NOMO-1 treated with DMSO at 0.1 percent for 48 hours (cell line): ENCODE results near the gene AOAH.

ENCODE experiments used
- DNase-seq: peaks from one replicate; lab custom pipeline; 2025; ENCODE audit not compliant: unreplicated experiment; lab: John Stamatoyannopoulos, UW

AOAH gene

DNA sequence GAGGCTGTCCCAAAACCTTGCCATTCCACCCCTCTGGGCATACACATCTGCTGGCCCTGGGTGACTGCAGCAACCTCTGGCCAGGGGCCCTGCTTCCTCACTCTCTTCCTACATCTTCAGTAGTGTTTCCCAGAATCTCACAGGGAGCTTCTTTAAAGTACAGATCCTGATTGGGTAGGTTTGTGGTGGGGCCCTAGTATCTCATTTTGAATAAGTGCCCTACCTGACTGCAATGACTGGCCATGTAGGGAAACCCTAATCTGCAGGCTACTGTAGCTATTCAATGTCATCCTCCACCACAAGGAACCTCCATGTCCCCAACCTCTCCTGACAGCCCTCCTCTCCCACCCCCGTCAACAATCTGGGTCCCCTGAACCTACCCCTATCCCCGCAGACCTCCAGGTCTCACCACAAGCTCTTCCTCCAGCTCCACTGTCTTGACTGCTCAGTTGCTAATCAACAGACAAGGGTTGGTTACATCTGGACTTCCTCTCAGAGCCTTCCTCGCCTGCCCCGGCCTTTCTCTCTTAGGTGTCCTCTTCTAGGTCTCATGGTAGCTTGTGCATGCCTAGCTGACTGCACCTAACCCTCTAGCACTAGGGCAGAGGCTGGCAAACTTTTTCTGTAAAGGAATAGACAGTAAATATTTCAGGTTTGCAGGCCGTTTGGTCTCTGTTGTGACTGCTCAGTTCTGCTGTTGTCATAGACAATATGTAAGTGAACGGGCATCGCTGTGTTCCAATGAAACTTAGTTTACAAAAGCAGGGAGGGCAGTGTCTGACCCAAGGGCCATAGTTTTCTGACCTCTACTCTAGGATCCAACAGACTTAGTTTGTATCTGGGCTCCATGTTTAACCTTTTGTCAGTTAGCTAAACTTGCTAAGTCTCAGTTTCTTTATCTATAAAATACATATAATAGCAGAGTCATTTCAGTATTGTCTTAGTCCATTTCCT, 121.1 kb downstream of the AOAH start:
- DNase-seq: no peak

DNA sequence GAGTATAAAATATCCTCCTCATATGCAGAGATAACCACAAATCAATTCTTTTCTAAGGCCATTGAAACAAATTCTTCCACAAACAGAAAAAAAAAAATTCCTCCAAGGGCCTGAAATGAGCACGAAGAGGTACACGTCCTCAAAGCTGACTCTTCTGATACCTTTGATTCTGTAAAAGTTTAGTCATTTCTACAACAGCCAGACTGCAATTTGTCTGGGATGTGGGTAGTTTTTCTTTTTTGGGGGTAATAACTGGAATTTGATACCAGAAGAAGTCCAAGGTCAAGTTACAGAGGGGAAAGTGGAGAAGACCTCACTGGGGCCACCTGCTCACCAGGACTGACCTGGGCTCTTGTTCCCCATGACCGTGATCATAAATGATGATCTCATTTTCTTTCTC, 121.8 kb downstream of the AOAH start:
- DNase-seq: no peak

DNA sequence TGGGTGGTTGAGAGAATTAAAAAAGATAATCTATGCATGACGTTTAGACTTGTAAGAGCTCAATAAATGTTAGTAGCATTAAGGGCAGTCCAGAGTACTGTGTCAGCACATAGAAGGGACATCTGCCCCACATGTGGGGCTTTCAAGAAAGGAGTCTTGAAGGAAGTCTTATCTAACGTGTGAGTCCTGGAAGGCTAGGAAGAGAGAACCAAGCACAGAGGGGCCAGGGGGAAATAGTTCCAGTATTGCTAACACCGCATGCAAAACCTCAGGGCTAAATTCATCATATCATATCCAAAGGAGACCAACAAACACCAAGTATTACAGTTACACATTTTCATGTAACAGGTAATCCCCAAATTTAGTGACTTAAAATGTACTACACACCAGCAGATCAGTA, 122.7 kb downstream of the AOAH start:
- no peak for DNase-seq

DNA sequence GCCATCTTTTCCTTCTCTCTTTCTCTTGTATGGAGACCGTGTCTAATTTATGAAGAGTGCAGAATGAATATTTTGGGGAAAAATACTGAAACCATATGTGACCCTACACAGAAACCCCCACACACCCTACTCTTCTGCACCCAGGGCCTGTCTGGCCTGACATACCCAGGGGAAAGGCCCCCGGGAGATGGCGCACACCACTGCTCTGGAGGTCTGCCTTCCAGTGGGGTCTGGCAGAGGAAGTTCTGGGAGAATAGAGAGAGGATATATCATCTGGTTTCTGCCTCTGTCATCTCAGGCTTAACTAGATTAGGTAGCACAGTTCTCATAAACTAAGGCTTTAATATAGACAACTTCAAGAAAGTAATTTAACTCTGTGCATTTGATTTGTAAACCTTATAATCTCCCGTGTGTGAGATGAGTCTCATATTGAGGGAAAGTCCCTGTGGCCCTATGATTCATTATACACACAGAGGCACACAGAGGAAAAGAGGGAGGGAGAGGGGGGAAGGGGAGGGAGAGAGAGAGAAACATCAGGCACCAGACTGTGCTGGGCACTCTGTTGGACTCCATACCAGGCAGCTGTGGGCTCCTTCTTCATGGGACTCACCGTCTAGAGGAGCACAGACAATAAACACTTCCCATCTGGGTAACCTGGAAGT, 123.3 kb downstream of the AOAH start:
- DNase-seq: no peak

DNA sequence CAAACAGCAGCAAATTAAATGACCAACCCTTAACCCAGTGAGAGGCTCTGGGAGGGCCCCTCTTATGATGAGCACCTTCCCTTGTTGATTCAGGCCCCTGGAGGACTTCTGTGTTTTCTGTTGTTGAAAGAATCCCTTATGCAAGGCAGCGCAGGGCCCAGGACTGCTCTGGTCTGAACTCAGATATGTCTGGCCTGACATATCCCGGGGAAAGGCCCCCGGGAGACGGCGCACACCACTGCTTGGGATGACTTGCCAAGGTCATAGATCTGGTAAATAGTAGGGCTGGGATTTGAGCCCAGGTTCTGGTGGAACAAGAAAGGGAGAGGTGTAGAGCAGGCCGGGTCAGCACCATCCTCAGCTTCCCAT, 124.0 kb downstream of the AOAH start:
- no peak for DNase-seq

DNA sequence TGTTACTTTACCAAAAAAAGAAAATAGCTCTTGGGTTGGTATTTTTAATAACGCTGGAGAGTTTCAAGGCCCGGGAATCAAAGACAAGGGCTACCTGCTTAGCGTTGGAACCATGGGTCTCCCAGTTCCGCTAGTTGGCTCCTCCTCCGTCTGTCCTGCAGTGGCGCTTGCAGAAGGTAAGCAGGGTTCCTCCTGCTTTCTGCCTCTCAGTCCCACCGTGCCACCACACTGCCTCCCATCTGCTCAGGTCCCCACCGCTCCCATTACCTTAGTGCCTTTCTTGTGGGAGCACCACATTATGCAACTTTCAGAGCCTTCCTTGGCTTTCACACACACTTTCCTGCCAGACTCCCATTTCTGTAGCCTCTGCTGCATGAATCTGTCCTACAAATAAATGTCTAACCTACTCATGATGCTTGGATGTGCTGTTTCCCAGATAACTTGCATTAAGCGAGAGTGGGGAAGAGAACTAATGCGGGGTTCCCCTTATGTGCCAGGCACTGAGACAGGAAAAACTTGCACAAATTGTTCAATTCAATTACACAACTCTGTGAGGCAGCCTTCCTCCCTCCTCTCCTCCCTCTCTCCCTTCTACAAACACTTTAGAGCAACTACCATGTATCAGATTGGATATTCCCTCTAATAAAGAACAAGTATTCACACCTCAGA, 124.5 kb downstream of the AOAH start:
- no peak for DNase-seq

DNA sequence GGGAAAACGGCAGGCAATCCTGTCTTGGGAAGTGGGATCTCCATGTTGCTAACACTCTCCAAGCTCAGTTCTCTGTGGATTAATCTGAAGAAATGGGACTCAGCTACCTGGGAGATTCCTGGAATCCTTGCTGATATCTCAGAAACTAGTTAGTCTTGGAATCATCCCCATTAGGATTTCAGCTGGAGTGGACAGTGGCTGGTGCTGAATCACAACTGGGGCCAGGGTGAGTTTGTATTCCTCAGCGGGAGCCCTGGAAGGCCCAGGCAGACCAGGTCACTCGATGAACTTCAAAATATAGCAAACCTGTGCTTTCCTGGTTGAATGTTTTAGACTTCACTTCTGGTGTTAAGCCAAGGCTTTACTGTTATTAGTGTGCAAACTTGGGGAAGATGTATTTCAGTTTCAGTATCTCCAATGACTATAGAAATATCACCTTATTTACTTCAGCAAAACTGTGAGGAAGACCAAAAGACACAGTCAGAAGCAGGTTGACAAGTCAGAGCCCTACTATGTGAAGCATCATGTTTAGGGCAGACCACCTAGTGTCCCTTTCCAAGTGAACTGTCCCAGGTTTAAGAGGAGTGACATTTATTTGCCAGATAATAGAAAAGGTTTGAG, 126.1 kb downstream of the AOAH start:
- no peak for DNase-seq

DNA sequence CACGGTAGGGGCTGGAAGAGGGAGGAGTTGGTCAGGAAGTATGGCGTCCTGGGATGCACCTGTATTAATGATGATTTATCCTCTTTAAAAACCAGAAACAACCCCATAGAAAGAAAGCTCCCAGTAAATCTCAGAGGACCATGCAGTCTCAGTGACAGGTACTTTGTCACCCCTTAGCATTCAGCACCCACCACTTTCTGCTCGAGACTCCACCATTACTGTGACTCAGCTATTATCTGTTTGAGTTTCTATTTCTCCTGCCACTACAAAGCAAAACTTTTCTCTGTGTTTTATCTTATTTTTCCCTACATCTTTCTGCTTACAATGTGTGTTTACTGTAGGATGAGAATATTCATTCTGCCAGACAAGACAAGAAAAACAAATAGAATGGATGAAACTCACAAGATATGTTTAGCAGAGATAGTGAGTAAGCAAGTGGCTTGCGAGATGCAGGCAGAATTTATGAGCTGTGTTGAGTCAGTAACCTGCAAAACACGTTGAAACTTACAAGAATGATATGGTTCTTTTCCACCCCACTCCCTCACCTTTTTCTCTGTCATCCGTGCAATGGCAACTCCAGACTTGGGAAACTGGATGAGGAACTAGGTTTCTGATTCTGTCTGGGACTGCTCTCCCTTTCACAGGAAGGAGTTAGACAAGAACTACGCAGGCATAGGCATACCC, 127.1 kb downstream of the AOAH start:
- DNase-seq: no peak

DNA sequence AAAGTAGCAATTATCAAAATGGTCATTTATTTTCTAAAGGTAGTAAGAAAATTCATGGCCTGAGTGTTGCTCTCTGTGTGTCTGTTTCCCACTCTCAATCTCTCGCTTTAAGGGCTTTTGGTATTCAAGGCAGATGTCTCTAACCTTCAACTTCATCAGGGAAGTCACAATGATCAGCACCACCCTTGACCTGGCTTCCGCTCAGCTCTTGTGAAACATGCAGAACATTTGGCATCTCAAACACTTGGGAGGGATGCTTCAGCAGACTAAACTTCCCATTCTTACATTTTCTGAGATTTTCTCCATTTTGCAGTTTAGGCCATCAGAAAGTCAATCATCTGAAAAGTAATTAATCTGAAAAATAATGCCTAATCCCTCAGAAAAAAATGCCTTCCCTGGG, 129.8 kb downstream of the AOAH start:
- DNase-seq: no peak

DNA sequence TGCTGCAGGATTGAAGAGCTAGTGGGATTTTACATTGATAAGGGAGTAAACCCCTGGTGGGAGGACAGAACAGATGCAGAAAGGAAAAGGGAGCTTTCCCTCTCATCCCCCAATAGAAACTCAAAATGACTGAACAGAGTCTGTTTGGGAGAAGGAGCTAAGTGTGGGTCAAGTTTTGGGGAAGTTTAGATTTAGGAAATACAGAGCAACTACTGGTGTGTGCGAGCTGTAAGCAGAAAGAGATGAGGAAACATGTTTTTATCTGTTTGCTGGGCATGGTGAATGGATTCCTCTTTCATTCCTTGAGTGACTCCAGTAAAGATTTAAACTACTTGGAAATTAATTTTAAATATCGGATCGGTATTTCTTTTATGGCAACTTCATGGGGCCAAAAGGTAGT, 132.7 kb downstream of the AOAH start:
- no peak for DNase-seq

DNA sequence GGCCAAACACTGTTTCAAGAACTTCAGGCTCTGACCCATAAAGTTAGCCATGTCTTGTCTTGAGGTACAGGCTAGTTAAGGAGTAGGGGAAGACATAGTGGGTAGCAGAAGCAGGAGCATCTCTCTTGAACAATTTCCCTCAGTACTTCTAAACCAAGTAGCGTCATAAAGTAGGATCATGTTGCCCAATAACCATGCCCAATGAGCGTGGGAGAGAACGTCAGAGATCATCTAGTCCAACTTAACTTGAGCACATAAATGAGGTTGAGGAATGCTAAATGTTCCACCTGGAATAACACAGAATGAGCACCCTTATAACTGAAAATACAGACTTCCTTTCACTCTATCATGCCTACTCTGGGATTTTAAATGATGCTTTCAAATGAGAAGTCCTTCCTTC, 134.9 kb downstream of the AOAH start:
- DNase-seq: no peak

DNA sequence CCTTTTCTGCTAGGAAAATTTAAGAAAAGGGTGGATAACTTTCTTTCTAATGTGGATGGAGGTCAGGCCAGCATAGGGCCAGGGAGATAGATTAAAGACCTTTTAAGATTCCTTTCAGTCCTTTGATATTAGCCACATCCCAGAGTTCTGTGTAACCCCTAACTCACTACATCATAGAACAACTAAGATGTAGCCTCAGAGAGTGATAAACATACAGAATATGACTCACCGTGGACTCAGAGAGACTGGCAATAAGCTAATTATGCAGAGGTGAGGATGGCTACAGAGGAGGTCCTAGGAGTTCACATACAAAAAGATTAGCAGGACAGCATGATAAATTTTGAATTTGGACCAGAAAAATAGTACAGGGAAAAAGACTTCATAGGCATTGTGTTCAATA, 141.0 kb downstream of the AOAH start:
- no peak for DNase-seq

DNA sequence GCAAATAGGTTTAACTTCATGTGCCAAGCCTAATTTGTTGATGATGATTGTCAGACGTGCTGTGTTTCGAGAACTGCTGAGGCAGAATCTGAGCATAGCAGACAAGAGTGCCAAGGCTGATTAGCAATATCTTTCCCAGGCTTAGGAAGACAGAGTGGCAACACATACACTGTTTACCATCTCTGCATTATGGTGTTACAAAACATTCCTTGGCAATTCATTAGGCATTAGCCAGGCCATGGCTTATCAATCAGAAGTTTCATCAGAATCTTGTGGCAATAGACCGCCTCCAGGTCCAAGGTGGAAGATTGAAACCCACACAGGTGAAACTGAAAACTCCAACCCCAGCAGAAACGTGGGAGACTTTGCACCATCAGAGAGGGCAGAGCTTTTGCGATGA, 148.5 kb downstream of the AOAH start:
- DNase-seq: no peak

DNA sequence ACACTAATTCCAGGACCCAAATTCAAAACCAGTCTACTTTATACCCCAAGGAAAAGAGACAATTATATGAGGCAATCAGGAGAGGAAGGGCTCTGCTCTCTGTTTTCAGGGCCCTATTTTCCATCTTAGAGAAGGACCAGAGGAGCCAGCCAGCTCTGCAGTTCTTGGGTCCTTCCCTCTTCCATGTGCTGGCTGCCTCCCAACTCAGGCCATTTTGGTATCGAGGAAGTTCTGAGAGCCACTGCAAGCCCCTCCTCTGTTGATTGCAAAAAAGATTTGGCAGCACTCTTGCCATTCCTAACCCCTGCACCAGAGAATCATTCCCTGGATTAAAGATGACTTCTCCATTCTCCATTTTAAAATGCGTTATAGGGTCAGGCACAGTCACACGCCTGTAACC, 151.2 kb downstream of the AOAH start:
- no peak for DNase-seq

DNA sequence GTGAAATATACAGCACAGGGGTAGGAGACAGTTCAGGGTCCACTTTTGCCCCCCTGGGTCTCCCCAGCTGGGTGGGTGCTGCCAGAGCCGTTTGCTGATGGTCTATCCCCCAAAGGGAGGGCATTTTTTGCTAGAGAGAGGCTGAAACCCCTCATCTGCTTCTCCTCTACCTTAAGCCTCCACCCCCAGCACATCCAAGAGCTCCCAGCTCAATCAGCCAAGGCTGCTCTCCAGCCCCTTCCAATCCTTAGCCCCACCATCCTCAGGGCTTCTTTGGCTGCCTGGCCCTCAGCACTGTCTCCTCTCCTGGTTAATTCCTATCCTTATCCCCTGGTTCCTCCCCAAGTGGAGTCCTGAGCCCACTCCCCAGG, 153.1 kb downstream of the AOAH start:
- DNase-seq: no peak

DNA sequence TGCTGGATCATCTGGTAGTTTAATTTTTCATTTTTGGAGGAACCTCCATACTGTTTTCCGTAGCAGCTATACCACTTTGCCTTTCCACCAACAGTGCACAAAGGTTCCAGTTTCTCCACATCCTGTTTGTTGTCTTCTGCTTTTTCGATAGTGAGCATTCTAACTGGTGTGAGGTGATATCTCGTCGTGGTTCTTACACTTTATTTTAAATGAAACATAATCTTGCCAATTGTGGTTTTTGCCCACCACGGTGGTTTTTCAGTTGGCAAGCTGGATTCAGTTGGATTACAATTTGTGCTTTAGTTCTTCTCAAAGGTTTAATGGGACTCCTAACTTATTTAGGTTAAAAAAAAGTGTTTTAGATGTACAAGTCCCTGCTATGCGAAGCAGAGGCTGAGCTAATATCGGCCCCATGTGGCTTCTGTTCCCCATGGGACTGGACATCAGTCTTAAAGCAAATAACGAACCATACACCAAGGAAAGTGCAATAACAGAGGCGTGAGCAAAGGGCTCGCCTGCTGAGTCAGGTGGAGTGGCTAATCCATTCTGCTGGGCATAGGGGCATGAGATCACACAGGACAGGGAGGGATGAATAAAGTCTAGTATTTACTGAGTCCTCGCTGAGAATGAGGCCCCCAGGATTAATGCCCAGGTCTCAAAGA, 153.6 kb downstream of the AOAH start:
- DNase-seq: no peak

DNA sequence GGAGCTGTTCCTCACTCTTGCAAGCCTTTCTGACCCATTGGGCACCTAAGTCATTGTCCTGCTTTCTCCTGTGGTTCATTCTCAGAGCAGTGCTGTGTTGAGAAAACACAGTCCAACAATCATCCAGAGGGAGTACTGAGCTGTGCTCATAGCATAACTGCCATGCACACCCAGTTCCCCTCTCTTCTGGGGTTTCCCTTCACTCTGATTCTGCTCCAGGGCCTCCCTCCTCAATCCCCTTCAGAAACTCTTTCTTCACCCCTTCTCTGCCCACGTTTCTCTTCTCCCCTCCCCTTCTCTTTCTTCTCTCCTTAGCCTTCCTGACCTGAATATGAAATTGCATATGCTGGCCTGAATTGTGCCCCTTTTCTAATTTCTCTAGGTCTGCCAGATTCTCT, 155.8 kb downstream of the AOAH start:
- no peak for DNase-seq

DNA sequence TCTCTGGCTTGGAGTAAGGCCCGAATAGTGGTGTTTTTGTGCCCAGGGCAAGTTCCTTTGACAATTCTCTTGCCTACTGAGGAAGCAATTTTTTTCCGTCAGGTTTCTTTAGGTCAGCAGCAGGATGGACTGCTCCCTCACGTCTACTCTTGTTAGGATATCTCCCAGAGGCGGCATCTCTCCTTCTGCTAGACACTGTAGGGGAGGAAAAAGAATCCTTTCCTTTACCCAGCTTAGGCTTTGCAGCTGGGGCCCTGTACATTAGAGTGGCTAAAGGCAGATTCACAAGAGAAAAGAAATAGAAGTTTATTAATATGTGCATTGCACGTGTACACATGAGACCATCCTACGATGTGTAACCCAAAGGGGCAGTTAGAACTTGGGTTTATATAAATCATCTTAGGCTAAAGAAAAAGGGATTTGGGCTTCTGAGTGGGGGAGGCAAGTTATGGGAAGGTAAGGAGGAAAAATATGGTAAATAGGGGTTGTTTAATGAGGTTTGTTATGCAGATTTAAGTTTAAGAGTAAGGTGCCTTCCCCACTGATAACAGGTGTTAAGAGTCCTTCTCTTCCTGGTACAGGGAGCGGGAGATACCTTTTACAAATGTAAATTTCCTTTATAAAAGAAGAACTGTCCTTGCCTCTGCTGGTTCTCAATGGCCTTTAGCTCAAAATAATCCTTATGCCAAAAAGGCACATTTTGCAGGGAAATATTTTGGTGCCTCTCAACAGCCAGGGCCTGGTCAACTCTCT, 156.4 kb downstream of the AOAH start:
- no peak for DNase-seq

DNA sequence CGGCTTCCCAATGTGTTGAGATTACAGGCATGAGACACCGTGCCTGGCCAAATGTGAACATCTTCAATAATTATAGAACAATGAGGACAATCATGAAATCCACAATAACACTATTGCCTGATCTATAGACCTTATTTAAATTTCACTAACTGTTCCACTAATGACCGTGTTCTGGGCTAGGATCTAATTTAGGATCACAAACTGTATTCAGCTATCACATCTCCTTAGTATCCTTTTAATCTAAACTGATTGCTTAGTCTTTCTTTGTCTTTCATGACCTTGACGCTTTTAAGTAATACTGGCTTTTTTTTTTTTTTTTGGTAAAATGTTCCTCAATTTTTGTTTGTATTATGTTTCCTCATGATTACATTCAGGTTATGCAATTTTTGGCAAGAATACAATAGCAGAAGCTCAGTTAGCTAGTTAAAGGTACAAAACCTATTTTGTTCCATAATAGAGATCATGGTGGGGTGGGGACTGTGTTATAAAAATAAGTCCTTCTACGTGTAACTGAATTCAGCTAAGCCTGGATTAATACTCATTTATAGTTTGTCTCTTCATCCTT, 158.4 kb downstream of the AOAH start:
- peak; percentile 58 for DNase-seq

DNA sequence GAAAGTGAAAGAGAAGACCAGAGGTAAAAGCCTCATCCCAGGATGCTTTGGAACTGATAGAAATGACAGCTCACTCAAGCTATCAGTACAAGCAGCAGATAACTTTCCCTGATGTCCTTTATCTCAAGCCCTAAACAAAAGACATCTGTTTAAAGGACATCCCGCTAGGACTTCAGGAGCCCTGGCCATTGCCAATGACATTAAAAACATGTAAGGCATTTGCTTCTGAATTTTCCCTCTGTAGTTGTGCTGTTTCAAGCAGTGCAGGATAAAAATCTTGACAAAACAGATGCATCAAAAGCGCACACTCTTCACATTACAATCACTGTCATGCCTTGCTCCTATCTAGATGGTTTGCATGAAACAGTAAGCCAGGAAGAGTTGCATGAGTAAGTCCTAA, 159.8 kb downstream of the AOAH start:
- no peak for DNase-seq
